Mammary epithelial cell (primary cell): ENCODE data around the gene ANO7.

Source experiments
- EZH2 ChIP-seq: IDR thresholded peaks from 2 replicates; pipeline ENCODE4 v1.6.1; 2012; ENCODE audit warnings: low read length, inconsistent platforms, borderline replicate concordance
- TF ChIP-seq, protein P1 (sequence below), 2 donors: IDR thresholded peaks in 1 of 2; conservative IDR thresholded peaks in 1 of 2; 2 replicates each; pipeline ENCODE4 v1.5.1; 2011 to 2012; ENCODE audit warnings: inconsistent platforms in 2 of 2, low read length in 2 of 2, mild to moderate bottlenecking in 2 of 2, control low read depth in 1 of 2, low read depth in 1 of 2; ENCODE audit not compliant: insufficient read depth in 1 of 2; ENCODE audit errors: extremely low read depth in 1 of 2

DNA sequence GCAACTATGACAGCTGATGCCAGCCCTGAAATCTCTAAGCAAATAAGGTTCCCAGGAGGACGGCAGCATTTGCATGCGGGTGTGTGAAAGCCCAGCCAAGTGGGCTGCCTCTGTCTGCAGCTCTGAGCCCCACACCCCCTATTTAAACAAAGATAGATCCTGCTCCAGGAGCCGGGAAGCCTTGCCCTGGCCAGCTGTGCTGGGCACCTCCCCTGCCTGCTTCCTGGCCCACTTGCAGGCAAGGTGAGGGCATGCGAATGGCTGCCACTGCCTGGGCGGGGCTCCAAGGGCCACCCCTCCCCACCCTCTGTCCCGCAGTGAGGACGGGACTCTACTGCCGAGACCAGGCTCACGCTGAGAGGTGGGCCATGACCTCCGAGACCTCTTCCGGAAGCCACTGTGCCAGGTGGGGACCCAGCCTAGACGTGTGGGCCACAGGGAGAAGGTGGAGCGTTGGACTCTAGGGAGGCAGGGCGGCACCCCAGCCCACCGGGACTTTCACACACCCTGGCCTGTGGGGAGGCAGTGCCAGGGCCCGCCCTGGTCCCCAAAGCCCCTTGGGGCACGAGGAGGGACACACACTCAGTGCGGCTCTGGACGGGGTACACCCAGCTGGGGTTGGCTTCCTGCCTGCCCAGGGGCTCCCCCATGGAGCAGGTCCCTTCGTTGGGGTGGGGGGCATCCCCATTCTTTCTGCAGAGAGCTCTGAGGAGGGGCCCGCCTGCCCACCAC, at the start of gene ANO7:
- TF ChIP-seq, protein P1, sequence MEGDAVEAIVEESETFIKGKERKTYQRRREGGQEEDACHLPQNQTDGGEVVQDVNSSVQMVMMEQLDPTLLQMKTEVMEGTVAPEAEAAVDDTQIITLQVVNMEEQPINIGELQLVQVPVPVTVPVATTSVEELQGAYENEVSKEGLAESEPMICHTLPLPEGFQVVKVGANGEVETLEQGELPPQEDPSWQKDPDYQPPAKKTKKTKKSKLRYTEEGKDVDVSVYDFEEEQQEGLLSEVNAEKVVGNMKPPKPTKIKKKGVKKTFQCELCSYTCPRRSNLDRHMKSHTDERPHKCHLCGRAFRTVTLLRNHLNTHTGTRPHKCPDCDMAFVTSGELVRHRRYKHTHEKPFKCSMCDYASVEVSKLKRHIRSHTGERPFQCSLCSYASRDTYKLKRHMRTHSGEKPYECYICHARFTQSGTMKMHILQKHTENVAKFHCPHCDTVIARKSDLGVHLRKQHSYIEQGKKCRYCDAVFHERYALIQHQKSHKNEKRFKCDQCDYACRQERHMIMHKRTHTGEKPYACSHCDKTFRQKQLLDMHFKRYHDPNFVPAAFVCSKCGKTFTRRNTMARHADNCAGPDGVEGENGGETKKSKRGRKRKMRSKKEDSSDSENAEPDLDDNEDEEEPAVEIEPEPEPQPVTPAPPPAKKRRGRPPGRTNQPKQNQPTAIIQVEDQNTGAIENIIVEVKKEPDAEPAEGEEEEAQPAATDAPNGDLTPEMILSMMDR (conservative IDR thresholded peaks at IDR 0.05 in 1 of 2, IDR thresholded peaks at IDR 0.05 in 1 of 2; ENCODE audit: extremely low read depth in 1 of 2, insufficient read depth in 1 of 2, low read depth in 1 of 2, low read length in 2 of 2): no peak
- no peak for TF ChIP-seq EZH2
